ENCODE measurements around the gene NCAPD2.
A peak's percentile ranks its signal among the peaks of the same experiment; 100 is the strongest.

Gene NCAPD2

DNA sequence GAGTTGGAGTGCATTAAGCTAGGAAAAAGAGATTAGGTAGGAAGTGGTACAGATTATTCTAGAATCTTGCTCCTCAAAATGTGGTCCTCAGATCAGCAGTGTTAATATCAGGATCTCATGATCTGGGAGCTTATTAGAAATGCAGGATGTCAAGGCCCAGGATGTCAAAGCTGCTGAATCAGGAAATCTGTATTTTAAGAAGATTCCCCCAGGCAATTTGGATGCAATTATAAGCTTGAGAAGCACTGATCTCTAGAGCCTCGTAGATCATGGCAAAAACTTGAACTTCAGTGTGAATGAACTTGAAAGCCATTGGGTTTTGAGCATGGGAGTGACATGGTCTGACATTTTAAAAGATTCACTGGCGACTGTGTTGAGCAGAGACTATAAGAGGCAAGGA, 6.6 kb downstream of the NCAPD2 start:
- DNase-seq, result no peak

DNA sequence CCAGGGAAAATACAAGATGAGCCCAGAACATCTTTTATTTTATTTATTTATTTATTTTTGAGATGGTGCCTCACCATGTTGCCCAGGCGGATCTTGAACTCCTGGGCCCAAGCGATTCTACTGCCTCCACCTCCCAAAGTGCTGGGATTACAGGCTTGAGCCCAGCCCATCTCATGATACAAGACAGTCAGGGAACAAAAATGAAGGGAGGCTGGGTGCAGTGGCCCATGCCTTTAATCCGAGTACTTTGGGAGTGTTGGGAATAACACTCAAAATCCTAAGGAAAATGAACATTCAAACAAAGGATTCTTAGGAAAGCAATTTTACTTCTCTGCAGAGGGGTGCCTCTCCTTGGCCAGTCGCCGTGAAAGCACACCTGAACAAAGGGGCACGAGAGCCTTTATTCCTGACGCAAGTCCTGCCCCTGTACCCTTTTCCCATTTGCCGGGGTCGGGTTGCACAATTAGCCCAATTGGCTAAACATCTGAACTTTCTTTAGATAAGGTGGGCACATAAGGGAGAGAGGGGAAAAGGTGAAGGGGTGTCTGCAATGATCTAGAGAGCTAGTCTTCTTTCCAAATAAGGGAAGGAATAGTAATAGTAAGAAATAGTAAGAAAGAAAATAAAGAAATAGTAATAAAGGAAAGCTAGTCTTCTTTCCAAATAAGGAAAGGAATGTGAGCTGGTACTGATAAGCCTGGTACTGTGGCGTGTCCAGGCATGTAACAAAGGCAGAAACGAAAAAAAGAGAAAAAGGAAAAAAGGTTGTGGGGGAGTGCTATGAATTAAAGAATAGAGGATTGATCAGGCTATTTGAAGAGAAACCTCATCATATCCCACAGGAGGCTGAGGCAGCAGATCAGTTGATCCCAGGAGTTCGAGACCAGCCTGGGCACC, 13.4 kb downstream of the NCAPD2 start:
- DNase-seq, result no peak

DNA sequence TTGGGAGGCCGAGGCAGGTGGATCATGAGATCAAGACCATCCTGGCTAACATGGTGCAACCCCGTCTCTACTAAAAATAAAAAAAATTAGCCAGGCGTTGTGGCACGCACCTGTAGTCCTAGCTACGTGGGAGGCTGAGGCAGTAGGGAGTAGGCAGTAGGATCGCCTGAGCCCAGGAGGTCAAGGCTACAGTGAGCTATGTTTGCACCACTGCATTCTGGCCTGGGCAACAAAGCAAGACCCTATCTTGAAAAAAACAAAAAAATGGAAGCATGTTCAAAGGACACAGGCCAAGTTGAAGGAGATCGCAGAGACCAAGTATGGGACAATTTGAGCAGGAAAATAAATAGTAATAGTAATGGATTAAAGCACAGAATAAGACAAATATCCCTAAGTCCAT, 14.2 kb downstream of the NCAPD2 start:
- no peak for DNase-seq

- no peak for DNase-seq
Measured at GRCh38 chr12:6520186-6520585, 26.3 kb downstream of the NCAPD2 start.

GRCh38 chr12:6522193-6522592, 28.3 kb downstream of the NCAPD2 start:
- no peak for DNase-seq

DNA sequence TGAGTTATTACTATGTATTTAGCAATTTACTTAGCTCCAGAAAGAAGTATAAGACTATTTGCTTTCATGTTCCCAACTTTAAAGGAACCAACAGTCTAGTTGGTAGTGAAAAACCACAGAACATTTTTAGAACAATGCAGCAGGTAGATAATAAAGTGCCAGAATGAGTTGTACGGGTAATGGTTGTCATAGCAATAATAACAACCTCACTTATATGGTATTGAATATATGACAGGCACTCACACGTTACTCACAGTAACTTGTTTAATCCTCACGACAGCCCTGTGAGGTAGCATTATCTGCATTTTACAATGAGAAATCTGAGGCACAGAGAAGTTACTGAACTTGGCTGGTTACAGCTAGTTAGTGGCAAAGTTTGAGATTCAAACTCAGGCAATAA, 29.8 kb downstream of the NCAPD2 start:
- no peak for DNase-seq

- DNase-seq, result no peak
Measured at GRCh38 chr12:6524648-6525047, 30.7 kb downstream of the NCAPD2 start.

- no peak for DNase-seq
Measured at GRCh38 chr12:6526201-6526600, 32.3 kb downstream of the NCAPD2 start.

DNA sequence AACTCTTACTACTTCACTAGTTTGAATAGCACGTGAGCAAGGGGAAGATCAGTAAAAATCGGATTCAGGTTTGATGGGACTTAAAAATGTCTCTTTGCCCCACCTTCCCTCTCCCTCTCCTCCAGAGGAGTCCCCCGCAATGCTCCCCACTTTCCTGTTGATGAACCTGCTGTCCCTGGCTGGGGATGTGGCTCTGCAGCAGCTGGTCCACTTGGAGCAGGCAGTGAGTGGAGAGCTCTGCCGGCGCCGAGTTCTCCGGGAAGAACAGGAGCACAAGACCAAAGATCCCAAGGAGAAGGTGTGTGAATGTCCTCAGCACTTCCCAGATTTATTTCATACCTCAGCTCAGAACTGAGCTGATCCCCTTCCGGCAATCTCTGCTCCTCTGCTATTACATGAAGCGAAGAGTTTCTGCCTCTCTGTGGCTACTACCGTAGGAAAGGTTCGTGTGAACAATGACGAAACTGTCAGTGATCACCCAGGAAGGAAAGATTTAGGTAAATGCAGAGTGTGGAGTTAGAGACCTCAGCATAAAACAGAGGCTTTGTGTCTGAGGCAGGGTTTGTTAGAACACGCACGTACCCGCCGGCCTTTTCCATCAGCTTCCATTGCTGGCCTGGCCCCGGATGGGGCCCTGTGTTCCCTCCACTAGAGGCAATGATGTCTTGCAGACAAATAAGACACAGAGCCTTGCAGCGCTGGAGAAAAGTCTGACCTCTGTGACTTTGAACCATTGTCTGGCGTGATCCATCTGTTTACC, 33.0 kb downstream of the NCAPD2 start:
- no peak for DNase-seq

GRCh38 chr12:6527711-6528110, 33.8 kb downstream of the NCAPD2 start:
- no peak for DNase-seq

GRCh38 chr12:6528539-6529235, 34.8 kb downstream of the NCAPD2 start:
- DNase-seq, result no peak

- no peak for DNase-seq
Measured at GRCh38 chr12:6529291-6529737, 35.4 kb downstream of the NCAPD2 start.

DNA sequence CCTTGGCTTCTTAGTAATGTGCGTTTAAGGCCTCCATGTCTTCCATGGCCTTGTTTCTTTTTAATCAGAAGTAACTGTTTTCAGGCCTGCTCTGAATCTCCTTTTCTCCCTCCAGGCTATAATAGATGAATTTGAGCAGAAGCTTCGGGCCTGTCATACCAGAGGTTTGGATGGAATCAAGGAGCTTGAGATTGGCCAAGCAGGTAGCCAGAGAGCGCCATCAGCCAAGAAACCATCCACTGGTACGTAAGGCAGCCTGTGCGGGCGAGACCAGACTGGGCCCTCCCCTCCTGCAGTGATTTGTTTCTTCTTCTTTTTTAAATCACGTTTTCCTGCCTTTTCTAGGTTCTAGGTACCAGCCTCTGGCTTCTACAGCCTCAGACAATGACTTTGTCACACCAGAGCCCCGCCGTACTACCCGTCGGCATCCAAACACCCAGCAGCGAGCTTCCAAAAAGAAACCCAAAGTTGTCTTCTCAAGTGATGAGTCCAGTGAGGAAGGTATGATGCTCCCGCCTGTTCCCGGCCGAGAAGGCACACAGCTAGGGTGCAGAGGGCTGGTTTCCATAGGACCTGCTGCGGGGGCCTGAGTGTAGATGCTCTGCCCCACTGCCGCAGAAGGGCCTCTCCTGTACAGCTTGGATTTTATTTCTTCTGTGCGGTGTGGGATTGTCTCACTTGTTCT, 36.8 kb downstream of the NCAPD2 start:
- no peak for DNase-seq

DNA sequence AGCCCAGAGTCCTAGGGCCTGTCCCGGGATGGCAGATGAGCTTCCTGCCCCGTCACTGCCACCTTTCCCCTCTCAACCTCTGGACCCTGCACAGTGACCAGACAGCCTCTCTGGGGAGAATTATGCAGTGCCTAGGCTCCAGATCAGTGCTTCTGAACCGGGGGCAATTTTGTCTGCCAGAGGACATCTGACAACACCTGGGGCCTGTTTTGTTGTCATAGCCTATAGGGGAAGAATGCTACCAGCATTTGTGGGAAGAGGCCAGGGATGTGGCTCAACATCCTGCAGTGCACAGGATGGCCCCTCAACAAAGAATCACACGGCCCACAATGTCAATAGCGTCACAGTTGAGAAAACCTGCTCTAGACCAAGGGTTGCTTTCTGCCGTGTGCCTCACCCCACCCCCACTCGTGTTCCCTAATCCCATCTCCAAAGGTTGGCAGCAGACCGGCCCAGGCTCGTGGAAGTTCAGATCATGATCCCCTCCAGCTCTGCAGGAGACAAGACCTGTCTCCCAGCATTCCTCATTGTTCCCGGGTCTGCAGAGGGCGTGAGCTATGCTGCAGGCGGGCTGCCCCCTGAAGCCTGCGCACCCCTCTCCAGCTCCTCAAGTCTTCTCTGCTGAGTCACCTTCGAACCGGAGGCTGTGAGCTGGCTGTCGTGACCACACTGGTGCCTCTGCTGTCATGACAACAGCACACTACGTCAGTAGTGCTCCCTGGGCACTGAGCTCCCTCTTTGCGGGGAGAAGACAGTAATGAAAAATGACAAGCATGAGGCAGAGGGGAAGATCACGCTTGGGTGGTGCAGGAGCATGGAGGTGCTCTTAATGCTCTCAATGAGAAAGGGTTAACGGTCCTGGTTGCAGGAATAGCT, 38.4 kb downstream of the NCAPD2 start:
- peak; percentile 97 for DNase-seq

DNA sequence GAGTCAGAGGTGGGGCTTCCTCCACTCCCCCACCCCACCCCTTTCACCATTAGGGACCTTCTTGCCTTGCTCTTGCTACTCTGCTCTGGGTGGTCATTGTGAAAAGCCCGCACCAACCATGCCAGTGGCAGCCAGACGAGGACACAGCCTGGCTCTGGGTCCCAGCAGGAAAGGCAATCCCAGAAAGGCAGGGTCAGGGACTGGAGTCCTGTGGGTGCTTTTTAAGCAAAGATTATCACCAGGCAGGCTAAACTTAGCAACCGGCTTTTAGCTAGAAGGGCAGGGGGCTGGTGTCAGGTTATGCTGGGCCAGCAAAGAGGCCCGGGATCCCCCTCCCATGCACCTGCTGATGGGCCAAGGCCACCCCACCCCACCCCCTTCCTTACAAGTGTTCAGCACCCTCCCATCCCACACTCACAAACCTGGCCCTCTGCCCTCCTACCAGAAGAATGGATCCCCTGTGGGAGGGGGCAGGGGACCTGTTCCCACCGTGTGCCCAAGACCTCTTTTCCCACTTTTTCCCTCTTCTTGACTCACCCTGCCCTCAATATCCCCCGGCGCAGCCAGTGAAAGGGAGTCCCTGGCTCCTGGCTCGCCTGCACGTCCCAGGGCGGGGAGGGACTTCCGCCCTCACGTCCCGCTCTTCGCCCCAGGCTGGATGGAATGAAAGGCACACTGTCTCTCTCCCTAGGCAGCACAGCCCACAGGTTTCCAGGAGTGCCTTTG, 39.2 kb downstream of the NCAPD2 start:
- peak; percentile 74 for DNase-seq

DNA sequence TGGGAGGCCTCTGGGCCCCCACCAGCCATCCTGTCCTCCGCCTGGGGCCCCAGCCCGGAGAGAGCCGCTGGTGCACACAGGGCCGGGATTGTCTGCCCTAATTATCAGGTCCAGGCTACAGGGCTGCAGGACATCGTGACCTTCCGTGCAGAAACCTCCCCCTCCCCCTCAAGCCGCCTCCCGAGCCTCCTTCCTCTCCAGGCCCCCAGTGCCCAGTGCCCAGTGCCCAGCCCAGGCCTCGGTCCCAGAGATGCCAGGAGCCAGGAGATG, 39.7 kb downstream of the NCAPD2 start:
- no peak for DNase-seq

DNA sequence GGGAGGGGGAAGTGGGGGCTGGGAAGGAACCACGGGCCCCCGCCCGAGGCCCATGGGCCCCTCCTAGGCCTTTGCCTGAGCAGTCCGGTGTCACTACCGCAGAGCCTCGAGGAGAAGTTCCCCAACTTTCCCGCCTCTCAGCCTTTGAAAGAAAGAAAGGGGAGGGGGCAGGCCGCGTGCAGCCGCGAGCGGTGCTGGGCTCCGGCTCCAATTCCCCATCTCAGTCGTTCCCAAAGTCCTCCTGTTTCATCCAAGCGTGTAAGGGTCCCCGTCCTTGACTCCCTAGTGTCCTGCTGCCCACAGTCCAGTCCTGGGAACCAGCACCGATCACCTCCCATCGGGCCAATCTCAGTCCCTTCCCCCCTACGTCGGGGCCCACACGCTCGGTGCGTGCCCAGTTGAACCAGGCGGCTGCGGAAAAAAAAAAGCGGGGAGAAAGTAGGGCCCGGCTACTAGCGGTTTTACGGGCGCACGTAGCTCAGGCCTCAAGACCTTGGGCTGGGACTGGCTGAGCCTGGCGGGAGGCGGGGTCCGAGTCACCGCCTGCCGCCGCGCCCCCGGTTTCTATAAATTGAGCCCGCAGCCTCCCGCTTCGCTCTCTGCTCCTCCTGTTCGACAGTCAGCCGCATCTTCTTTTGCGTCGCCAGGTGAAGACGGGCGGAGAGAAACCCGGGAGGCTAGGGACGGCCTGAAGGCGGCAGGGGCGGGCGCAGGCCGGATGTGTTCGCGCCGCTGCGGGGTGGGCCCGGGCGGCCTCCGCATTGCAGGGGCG, 40.2 kb downstream of the NCAPD2 start, which contains the start of gene GAPDH:
GAPDH (plus strand) TSS at position 595 of the 772 bp plus-strand sequence. CDS start 316 bp downstream, outside the sequence.
- peak; percentile 99 for DNase-seq

- no peak for DNase-seq
Measured at GRCh38 chr12:6534695-6534944, 40.7 kb downstream of the NCAPD2 start.

- DNase-seq, result peak; percentile 83
Measured at GRCh38 chr12:6534945-6535696, 41.2 kb downstream of the NCAPD2 start.

DNA sequence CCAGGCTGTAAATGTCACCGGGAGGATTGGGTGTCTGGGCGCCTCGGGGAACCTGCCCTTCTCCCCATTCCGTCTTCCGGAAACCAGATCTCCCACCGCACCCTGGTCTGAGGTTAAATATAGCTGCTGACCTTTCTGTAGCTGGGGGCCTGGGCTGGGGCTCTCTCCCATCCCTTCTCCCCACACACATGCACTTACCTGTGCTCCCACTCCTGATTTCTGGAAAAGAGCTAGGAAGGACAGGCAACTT, 41.7 kb downstream of the NCAPD2 start:
- DNase-seq, result no peak

Measured in HCEC 1CT (cell line).